Mesenchymal stem cell (in vitro differentiated cells and primary cell): ENCODE measurements around the gene CASKIN2.

Source experiments
- DNase-seq: peaks from one replicate; pipeline ENCODE4 v3.0.0-alpha.2; 2013
- H2AFZ ChIP-seq: one replicate; pipeline ENCODE4 v1.6.1; 2013; ENCODE audit warnings: low read depth, mild to moderate bottlenecking, control low read depth, inconsistent platforms, low read length, moderate library complexity
- H2AK5ac ChIP-seq: 2 replicates; pipeline ENCODE4 v1.6.1; 2013; ENCODE audit warnings: low read length, moderate library complexity, mild to moderate bottlenecking, inconsistent platforms; ENCODE audit not compliant: severe bottlenecking
- H2BK120ac ChIP-seq: one replicate; pipeline ENCODE4 v1.6.1; 2013; ENCODE audit warnings: low read depth, mild to moderate bottlenecking, inconsistent platforms, low read length, moderate library complexity
- H2BK12ac ChIP-seq, 2 experiments: one replicate each; pipeline ENCODE4 v1.6.1; 2013; ENCODE audit warnings: inconsistent platforms in 2 of 2, low read length in 2 of 2, mild to moderate bottlenecking in 2 of 2, moderate library complexity in 2 of 2, control low read depth in 1 of 2
- H2BK15ac ChIP-seq: one replicate; pipeline ENCODE4 v1.6.1; 2013; ENCODE audit warnings: mild to moderate bottlenecking, low read depth, inconsistent platforms; ENCODE audit not compliant: poor library complexity, severe bottlenecking
- H2BK5ac ChIP-seq: 2 replicates; pipeline ENCODE4 v1.6.1; 2013; ENCODE audit warnings: low read depth, mild to moderate bottlenecking, low read length, control low read depth, inconsistent platforms; ENCODE audit not compliant: poor library complexity, severe bottlenecking
- H3K14ac ChIP-seq, 2 experiments: one replicate each; pipeline ENCODE4 v1.6.1; 2013; ENCODE audit warnings: inconsistent platforms in 2 of 2, low read length in 2 of 2, control low read depth in 1 of 2, mild to moderate bottlenecking in 1 of 2, moderate library complexity in 1 of 2
- H3K18ac ChIP-seq, 2 experiments: one replicate each; pipeline ENCODE4 v1.6.1; 2013; ENCODE audit warnings: inconsistent platforms in 2 of 2, low read length in 2 of 2, control low read depth in 1 of 2, low read depth in 1 of 2, mild to moderate bottlenecking in 1 of 2
- H3K23ac ChIP-seq, 2 experiments: one replicate each; pipeline ENCODE4 v1.6.1; 2013; ENCODE audit warnings: inconsistent platforms in 2 of 2, low read length in 2 of 2, mild to moderate bottlenecking in 2 of 2, moderate library complexity in 2 of 2, control low read depth in 1 of 2
- H3K27ac ChIP-seq: 2 replicates; pipeline ENCODE4 v1.5.1; 2013; ENCODE audit warnings: mild to moderate bottlenecking, moderate library complexity, low read length, control low read depth, inconsistent platforms; ENCODE audit not compliant: poor library complexity, severe bottlenecking
- H3K27me3 ChIP-seq, 2 experiments: 2 replicates each; pipeline versions ENCODE4 v1.6.1 to v1.7.0; 2013; ENCODE audit warnings: low read length in 2 of 2, mild to moderate bottlenecking in 2 of 2, moderate library complexity in 2 of 2, control low read depth in 1 of 2, inconsistent platforms in 1 of 2; ENCODE audit not compliant: control insufficient read depth in 1 of 2, insufficient read depth in 1 of 2
- H3K36me3 ChIP-seq, 2 experiments: 2 replicates each; pipeline versions ENCODE4 v1.6.1 to v1.7.0; 2013; ENCODE audit warnings: low read length in 2 of 2, control low read depth in 1 of 2, inconsistent platforms in 1 of 2, low read depth in 1 of 2, mild to moderate bottlenecking in 1 of 2; ENCODE audit not compliant: insufficient read depth in 2 of 2, control insufficient read depth in 1 of 2
- H3K4ac ChIP-seq, 2 experiments: one replicate each; pipeline ENCODE4 v1.6.1; 2013; ENCODE audit warnings: inconsistent platforms in 2 of 2, low read length in 2 of 2, mild to moderate bottlenecking in 2 of 2, moderate library complexity in 2 of 2, control low read depth in 1 of 2, low read depth in 1 of 2
- H3K4me1 ChIP-seq: 2 replicates; pipeline ENCODE4 v1.6.1; 2013; ENCODE audit warnings: low read depth, low read length, control low read depth; ENCODE audit not compliant: control insufficient read depth, insufficient read depth
- H3K4me2 ChIP-seq: 2 replicates; pipeline ENCODE4 v1.6.1; 2013; ENCODE audit warnings: low read length, mild to moderate bottlenecking, inconsistent platforms; ENCODE audit not compliant: poor library complexity, severe bottlenecking
- H3K4me3 ChIP-seq, 2 experiments: 2 replicates each; pipeline versions ENCODE4 v1.5.1 to v1.7.0; 2013; ENCODE audit warnings: low read length in 2 of 2, mild to moderate bottlenecking in 2 of 2, control low read depth in 1 of 2, low read depth in 1 of 2; ENCODE audit not compliant: insufficient read depth in 1 of 2
- H3K79me1 ChIP-seq: replicated peaks from 2 replicates; pipeline ENCODE4 v1.6.1; 2013; ENCODE audit warnings: mild to moderate bottlenecking, control low read depth, low read length, inconsistent platforms; ENCODE audit not compliant: poor library complexity, severe bottlenecking
- H3K9ac ChIP-seq: 2 replicates; pipeline ENCODE4 v1.7.0; 2013; ENCODE audit warnings: mild to moderate bottlenecking, low read length, moderate library complexity
- H3K9me3 ChIP-seq: 2 replicates; pipeline ENCODE4 v1.7.0; 2013; ENCODE audit warnings: mild to moderate bottlenecking, low read length; ENCODE audit not compliant: control insufficient read depth
- H4K8ac ChIP-seq: one replicate; pipeline ENCODE4 v1.6.1; 2013; ENCODE audit warnings: inconsistent platforms, mild to moderate bottlenecking, low read length, moderate library complexity
- H4K91ac ChIP-seq: one replicate; pipeline ENCODE4 v1.6.1; 2013; ENCODE audit warnings: mild to moderate bottlenecking, low read length, inconsistent platforms
- WGBS: methylation state at CpG from one replicate; pipeline ENCODE4 v1.1.7; 2013; ENCODE audit warnings: mixed read lengths; 5-methylcytosine and 5-hydroxymethylcytosine counted together

Gene CASKIN2

DNA sequence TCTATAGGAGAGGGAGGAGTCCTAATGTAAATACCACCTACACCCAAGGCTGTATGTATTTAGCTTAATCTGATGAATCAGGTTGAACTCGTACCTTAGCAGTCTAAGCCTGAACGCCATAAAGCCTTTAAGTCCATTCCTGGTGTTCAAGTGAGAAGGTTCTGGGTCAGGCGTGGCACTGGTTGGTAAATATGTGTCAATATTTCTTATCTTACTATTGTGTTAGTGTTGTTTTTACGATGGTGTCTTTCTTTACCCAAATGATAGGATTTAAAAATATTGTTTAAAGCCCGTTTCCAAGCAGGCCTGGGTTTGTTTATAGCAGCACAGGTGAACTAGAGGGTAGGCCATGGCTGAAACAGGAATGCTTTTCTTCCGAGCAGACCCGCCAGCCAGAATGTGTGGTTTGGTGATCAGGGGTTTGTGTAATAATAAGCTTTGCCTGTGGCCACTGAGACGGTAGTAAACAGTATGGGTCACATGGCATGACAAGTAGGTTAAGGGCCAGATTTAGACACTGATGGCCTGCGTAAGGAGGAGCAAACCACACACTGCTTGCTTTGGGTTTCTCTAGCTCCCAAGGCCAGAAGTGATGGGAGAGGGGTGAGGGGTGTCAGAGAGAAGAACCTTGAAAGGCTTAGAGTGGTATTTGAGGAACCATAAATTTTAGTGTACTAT lies 55.6 kb downstream of the CASKIN2 start:
- H3K27ac ChIP-seq = no peak overlapping the region
- H3K18ac ChIP-seq = no peak overlapping the region
- peaks cover 2% of the 10 kb centered on the region for H3K4me1 ChIP-seq
- H2AK5ac ChIP-seq = peak overlapping the region; percentile 21
- no peak overlapping the region for H2BK5ac ChIP-seq
- H3K4ac ChIP-seq = no peak overlapping the region
- no peaks in the 10 kb centered on the region for H3K9me3 ChIP-seq
- no peaks in the 10 kb centered on the region for H3K27me3 ChIP-seq
- H4K8ac ChIP-seq = no peak overlapping the region
- no peak overlapping the region for H2AFZ ChIP-seq
- H2BK12ac ChIP-seq = no peak overlapping the region
- H3K79me1 ChIP-seq = peaks cover 31% of the 10 kb centered on the region
- H3K9ac ChIP-seq = no peak overlapping the region
- H3K4me3 ChIP-seq = no peak overlapping the region
- H3K23ac ChIP-seq = no peak overlapping the region
- DNase-seq = peak; percentile 76
- no peak overlapping the region for H4K91ac ChIP-seq
- no peak overlapping the region for H2BK15ac ChIP-seq
- 83% methylated on average over 9 of the region's 9 CpGs for WGBS
- no peak overlapping the region for H3K14ac ChIP-seq
- no peaks in the 10 kb centered on the region for H3K36me3 ChIP-seq
- H3K4me2 ChIP-seq = no peak overlapping the region
- no peak overlapping the region for H2BK120ac ChIP-seq

DNA sequence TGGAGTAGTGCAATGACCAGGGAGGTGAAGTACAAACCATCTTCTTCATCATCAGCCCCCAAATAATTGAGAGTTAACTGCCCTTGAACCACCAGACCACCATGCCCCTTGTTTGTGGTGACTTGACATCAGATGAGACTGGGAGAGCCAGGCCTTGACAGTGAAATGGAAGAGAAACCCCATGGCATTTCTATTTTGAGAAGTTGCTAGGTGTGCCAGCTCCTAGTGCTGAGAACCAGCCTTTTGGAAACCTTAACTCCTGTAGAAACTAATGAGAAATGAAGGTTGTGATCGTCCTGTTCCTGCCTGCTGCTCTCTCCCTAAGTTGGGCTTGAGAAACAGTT lies 56.1 kb downstream of the CASKIN2 start:
- H2AK5ac ChIP-seq = no peak overlapping the region
- WGBS = 83% methylated on average over 1 of the region's 1 CpG
- H3K23ac ChIP-seq = no peak overlapping the region
- H3K27ac ChIP-seq = no peak overlapping the region
- H3K4me2 ChIP-seq = no peak overlapping the region
- H3K18ac ChIP-seq = no peak overlapping the region
- peaks cover 4% of the 10 kb centered on the region for H3K4me1 ChIP-seq
- no peaks in the 10 kb centered on the region for H3K9me3 ChIP-seq
- H3K27me3 ChIP-seq = no peaks in the 10 kb centered on the region
- no peak overlapping the region for H4K91ac ChIP-seq
- H2BK5ac ChIP-seq = no peak overlapping the region
- H3K36me3 ChIP-seq = no peaks in the 10 kb centered on the region
- no peak overlapping the region for H2BK12ac ChIP-seq
- no peak overlapping the region for H3K4ac ChIP-seq
- H2BK120ac ChIP-seq = no peak overlapping the region
- H3K79me1 ChIP-seq = peaks cover 30% of the 10 kb centered on the region
- H2AFZ ChIP-seq = no peak overlapping the region
- H3K4me3 ChIP-seq = no peak overlapping the region
- no peak overlapping the region for H3K14ac ChIP-seq
- no peak overlapping the region for H3K9ac ChIP-seq
- no peak for DNase-seq
- no peak overlapping the region for H4K8ac ChIP-seq
- H2BK15ac ChIP-seq = no peak overlapping the region

DNA sequence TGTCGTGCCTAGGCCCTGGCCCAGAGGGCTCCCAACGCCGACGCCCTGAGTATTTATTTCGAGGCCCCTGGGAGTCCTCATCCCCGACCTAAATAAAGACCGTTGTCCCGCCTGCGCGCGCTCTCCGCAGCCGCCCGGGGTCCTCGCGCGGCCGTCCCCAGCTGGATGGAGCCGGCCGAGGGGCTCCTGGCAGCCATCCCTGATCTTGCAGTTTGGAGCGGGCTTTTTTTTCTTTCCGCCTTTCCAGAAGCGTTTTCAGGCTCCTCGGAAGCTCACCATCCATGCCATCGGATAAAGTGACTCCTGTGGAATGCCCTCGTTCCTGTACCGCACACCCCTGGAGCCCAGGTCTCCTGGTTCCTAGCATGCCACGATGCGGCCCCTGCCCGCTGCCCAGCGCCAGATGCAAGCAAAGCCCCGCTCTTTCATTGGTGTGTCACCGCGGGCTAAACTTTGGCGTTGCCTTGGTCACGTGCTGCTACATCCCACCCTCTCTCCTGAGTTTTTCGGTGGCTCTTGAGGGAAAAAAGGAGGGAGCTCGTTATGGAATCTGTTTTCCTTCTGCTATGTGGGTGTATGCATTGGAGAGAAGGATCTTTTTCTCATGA lies 58.2 kb downstream of the CASKIN2 start:
- Histone ChIP-seq H3K4me3 (peak overlapping the region; percentile 77 to 96), H3K27me3 (no peaks in the 10 kb centered on the region), H3K18ac (peak overlapping the region; percentile 91 to 98), H3K79me1 (peaks cover 18% of the 10 kb centered on the region), H2AFZ (peak overlapping the region; percentile 90), H2BK120ac (no peak overlapping the region), H3K4me1 (peaks cover 7% of the 10 kb centered on the region), H3K9me3 (no peaks in the 10 kb centered on the region), H3K4ac (peak overlapping the region; percentile 68 to 95), H3K14ac (no peak overlapping the region), H3K36me3 (no peaks in the 10 kb centered on the region), H3K23ac (no peak overlapping the region), H2BK15ac (peak overlapping the region; percentile 4), H3K27ac (no peak overlapping the region), H3K4me2 (peak overlapping the region; percentile 97), H4K91ac (no peak overlapping the region), H2AK5ac (peak overlapping the region; percentile 64), H3K9ac (peak overlapping the region; percentile 99), H4K8ac (peak overlapping the region; percentile 99), H2BK5ac (no peak overlapping the region), H2BK12ac (no peak overlapping the region)
- WGBS = 2% methylated on average over 38 of the region's 38 CpGs
- peak; percentile 64 for DNase-seq

DNA sequence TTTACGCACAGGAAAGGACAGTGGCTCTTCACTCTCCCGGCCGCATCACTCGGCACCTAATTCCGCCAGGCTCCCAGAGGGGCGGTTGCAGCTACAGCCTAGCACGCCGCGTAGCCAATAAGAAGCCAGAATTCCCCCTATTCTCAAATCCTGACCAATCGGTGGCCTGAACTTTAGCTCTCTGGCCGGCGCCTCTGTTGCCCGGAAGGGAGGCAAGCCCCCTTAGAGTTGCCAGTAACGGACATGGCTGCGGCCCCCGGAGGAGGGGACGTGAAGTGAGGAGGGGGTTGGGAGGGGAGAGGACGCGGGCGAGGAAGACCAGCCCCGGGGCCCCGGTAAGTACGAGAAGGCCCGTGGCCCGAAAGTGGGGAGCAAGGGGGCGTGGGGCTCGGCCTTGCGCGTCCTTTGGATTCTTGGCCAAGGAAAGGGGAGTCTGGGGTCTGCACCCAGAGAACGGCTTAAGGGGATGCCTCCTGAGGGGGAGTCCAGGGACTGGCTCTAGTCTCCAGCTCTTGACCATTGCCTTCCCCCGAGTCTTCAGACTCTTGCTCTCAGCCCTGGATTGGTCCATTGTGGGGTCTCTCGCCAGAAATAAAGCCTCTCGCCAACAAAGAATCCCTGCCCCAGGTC lies 58.8 kb downstream of the CASKIN2 start, which contains the start of gene TMEM94:
Gene TMEM94 (plus strand): TSS at position 219 of the 630 bp plus-strand sequence. CDS start 15,271 bp downstream, outside the sequence.
- H3K23ac ChIP-seq = peak within 1 kb of the TSS in 1 of 2 experiments; percentile 81
- peak within 1 kb of the TSS; percentile 77 to 96 for H3K4me3 ChIP-seq
- DNase-seq = peak; percentile 98
- peak within 1 kb of the TSS; percentile 35 for H2BK120ac ChIP-seq
- H3K27ac ChIP-seq = peak within 1 kb of the TSS; percentile 68
- peak within 1 kb of the TSS; percentile 99 for H3K9ac ChIP-seq
- no peaks in the 10 kb centered on the region for H3K27me3 ChIP-seq
- no peaks in the 10 kb centered on the region for H3K9me3 ChIP-seq
- peak within 1 kb of the TSS; percentile 85 for H2BK5ac ChIP-seq
- H3K4ac ChIP-seq = peak within 1 kb of the TSS; percentile 68 to 95
- H3K4me1 ChIP-seq = peaks cover 7% of the 10 kb centered on the region
- peak within 1 kb of the TSS; percentile 99 for H4K8ac ChIP-seq
- peak within 1 kb of the TSS; percentile 64 for H2AK5ac ChIP-seq
- under 1% methylated on average over 30 of the region's 33 CpGs for WGBS
- H3K14ac ChIP-seq = peak within 1 kb of the TSS; percentile 39 to 93
- peak within 1 kb of the TSS; percentile 97 for H3K4me2 ChIP-seq
- peaks cover 17% of the 10 kb centered on the region for H3K79me1 ChIP-seq
- peak within 1 kb of the TSS; percentile 91 to 98 for H3K18ac ChIP-seq
- peak within 1 kb of the TSS; percentile 92 for H4K91ac ChIP-seq
- H2BK12ac ChIP-seq = no peak within 1 kb of the TSS
- no peaks in the 10 kb centered on the region for H3K36me3 ChIP-seq
- peak within 1 kb of the TSS; percentile 90 for H2AFZ ChIP-seq
- peak within 1 kb of the TSS; percentile 85 for H2BK15ac ChIP-seq
